NT2/D1 (cell line): ENCODE data around the gene BICDL1.

ENCODE experiments used
- DNase-seq: peaks from one replicate; pipeline ENCODE4 v3.0.0-alpha.2; 2011; ENCODE audit warnings: low read depth, low spot score
- H3K27me3 ChIP-seq: 2 replicates; pipeline ENCODE4 v1.6.0; 2011; ENCODE audit warnings: mild to moderate bottlenecking; ENCODE audit not compliant: insufficient read length, insufficient read depth
- H3K36me3 ChIP-seq: 2 replicates; pipeline ENCODE4 v1.6.1; 2011; ENCODE audit warnings: mild to moderate bottlenecking, low read length, mixed read lengths; ENCODE audit not compliant: insufficient read depth, insufficient read length
- H3K4me1 ChIP-seq: 2 replicates; pipeline ENCODE4 v1.5.1; 2011; ENCODE audit not compliant: insufficient read depth, insufficient read length
- H3K4me3 ChIP-seq: 2 replicates; pipeline ENCODE4 v1.5.1; 2011; ENCODE audit warnings: low read depth; ENCODE audit not compliant: insufficient read length
- H3K9ac ChIP-seq: 2 replicates; pipeline ENCODE4 v1.6.0; 2011; ENCODE audit warnings: low read depth; ENCODE audit not compliant: insufficient read length
- H3K9me3 ChIP-seq: 2 replicates; pipeline ENCODE4 v1.5.1; 2011; ENCODE audit warnings: mild to moderate bottlenecking, low read length; ENCODE audit not compliant: insufficient read depth
- SUZ12 ChIP-seq: IDR thresholded peaks from 2 replicates; pipeline ENCODE4 v1.6.1; 2011; ENCODE audit not compliant: insufficient read length, insufficient read depth; ENCODE audit errors: extremely low read depth
- YY1 ChIP-seq: IDR thresholded peaks from 2 replicates; pipeline ENCODE4 v1.6.1; 2011; ENCODE audit not compliant: insufficient read length, insufficient read depth
- ZNF274 ChIP-seq: IDR thresholded peaks from 2 replicates; pipeline ENCODE4 v1.6.1; 2011; ENCODE audit warnings: mild to moderate bottlenecking, low read depth, low read length

Gene BICDL1

DNA sequence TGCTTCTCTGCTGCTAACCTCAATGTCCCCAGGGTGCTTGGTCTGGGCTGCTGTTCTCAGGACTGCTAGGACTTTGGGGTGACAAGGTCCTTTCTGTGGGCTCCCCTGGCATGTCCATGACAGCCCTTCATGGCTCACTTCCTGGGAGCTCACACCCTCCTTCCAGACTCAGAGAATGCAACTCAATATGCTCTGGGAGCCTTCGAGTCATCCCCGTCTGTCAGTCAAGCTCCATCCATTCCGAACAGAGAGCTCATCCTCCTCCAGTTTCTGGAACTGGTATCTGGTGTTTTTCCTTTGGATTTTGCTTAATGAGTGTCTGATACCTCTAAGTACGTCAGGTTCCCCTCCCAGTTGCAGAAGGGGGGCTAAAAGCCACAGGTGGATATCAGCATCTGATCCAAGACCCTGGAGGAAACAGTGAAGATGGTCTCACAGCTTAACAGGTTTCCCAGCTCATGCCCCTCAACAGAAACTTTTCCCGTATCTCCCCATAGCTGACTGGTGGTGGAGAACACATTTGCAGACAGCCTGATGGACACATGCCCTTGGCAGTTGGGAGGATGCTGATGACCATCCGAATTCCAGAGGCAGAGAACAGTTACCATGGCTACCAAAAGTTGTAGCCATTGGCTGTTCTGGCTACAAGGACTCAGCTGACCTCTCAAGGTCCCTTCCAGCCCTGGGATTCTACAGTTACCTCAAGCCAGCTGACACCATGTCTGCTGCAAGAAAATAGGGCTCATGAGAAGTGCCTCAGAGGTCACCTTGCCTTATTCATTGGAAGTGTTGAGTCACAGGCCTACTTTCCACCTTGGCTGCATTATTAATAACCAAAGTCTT, 137.0 kb downstream of the BICDL1 start:
- no peak for TF ChIP-seq ZNF274
- TF ChIP-seq YY1, result no peak
- no peak for TF ChIP-seq SUZ12
- no peak overlapping the region for H3K9ac ChIP-seq
- H3K36me3 ChIP-seq, result peaks cover 61% of the 10 kb centered on the region
- no peak overlapping the region for H3K4me3 ChIP-seq
- no peaks in the 10 kb centered on the region for H3K9me3 ChIP-seq
- H3K4me1 ChIP-seq, result peaks cover 9% of the 10 kb centered on the region
- no peaks in the 10 kb centered on the region for H3K27me3 ChIP-seq
- DNase-seq, result no peak

DNA sequence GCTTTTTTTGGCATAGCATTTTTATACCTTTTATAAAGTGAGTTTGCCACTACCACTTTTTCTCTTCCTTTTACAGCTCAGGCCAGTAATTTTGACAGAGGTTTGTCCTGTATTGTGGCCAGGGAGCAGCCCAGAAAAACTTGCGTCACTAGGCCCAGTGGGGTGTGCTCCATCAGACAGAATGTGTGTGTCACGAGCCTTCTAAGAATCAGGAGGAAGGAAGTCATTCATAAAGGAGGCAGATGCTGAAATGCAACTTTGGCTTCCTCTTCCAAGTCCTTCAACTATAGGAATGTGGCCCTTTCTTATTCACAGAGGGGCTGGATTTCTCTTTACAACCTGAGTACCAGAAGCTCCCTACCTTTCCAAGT, 137.6 kb downstream of the BICDL1 start:
- Histone ChIP-seq H3K36me3 (peaks cover 68% of the 10 kb centered on the region), H3K9ac (no peak overlapping the region), H3K4me1 (peaks cover 6% of the 10 kb centered on the region), H3K4me3 (no peak overlapping the region), H3K27me3 (no peaks in the 10 kb centered on the region), H3K9me3 (no peaks in the 10 kb centered on the region)
- no peak for TF ChIP-seq YY1
- TF ChIP-seq ZNF274, result no peak
- no peak for TF ChIP-seq SUZ12
- DNase-seq, result peak; percentile 33

DNA sequence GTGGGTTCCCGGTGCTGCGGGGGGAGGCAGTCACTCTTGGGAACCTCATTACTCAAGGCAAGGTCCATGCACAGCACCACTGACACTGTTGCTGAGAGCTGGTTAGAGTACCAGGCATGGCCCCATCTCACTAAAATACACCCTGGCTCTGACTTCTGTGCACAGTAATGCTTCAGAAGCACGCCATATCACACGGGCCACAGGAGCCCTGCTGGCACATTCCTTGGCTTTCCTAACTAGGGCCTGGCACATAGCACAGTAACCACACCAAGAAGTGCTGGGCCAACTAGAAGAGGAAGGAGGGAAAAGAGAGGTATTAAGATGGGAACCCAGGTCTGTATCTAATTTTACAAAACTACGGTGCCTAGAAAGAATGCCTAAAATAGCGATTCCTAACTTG, 141.0 kb downstream of the BICDL1 start:
- H3K4me3 ChIP-seq, result no peak overlapping the region
- H3K9ac ChIP-seq, result no peak overlapping the region
- peaks cover 100% of the 10 kb centered on the region for H3K36me3 ChIP-seq
- H3K9me3 ChIP-seq, result no peaks in the 10 kb centered on the region
- no peaks in the 10 kb centered on the region for H3K27me3 ChIP-seq
- TF ChIP-seq ZNF274, result no peak
- TF ChIP-seq YY1, result no peak
- no peak for DNase-seq
- peaks cover 6% of the 10 kb centered on the region for H3K4me1 ChIP-seq

DNA sequence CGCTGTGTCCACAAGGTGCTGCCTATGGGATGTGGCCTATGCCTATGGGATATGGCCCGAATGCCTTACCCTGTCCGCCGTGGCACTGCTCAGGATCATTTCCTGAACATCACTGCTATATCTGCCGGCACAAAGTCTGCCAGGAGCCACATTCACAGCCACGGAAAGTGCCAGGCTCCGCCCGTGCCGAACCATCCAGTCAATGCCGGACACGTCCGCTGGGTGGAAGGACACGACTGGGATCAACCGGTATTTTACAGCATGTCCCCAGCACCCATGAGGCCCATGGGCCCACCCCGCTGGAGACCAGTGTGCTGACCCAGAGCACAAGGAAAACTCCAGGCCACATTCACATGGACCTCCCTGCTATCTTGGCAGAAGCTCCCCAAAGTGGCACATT, 142.1 kb downstream of the BICDL1 start:
- peaks cover 98% of the 10 kb centered on the region for H3K36me3 ChIP-seq
- no peak overlapping the region for H3K9ac ChIP-seq
- H3K4me1 ChIP-seq, result peaks cover 6% of the 10 kb centered on the region
- H3K9me3 ChIP-seq, result no peaks in the 10 kb centered on the region
- no peaks in the 10 kb centered on the region for H3K27me3 ChIP-seq
- no peak for TF ChIP-seq ZNF274
- TF ChIP-seq YY1, result no peak
- TF ChIP-seq SUZ12, result no peak
- DNase-seq, result no peak
- no peak overlapping the region for H3K4me3 ChIP-seq

DNA sequence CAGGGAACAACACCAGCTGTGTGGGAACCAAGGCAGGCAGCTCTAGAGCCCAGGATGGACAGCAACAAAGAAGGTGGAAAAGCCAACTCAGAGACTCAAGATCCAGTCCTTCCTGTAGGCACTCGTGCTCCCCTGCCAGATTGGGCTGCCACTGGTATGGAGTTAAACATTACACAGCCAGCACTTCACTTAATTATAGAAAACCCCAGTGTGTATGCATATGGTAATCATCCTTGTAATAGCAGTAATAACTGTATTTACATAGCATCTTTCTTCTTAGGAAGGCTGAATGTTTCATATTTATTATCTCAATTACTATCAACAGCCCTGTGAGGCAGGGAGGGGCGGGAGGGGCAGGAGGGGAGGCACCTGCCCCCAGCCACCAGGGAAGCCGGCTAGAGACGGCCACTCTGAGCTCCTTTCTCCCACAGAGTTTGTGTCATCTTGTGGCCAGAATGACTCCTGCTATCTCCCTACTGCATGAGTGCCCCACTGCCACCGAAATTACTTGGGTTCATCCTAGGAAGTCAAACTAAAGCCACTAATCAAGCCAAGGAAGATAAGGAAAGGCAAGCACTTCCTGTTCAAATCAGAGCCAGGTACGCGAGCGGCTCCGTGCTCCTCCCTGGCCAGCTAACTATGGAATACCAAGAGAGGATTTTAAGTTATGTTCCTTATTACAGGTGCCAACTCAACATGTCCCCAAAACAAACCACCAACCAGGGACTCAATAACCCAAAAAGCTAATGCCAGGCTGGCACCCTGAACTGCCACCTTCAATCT, 143.2 kb downstream of the BICDL1 start:
- peaks cover 5% of the 10 kb centered on the region for H3K4me1 ChIP-seq
- no peak overlapping the region for H3K9ac ChIP-seq
- H3K27me3 ChIP-seq, result no peaks in the 10 kb centered on the region
- H3K4me3 ChIP-seq, result no peak overlapping the region
- H3K36me3 ChIP-seq, result peaks cover 98% of the 10 kb centered on the region
- H3K9me3 ChIP-seq, result no peaks in the 10 kb centered on the region
- no peak for TF ChIP-seq ZNF274
- TF ChIP-seq SUZ12, result no peak
- no peak for TF ChIP-seq YY1
- DNase-seq, result no peak

DNA sequence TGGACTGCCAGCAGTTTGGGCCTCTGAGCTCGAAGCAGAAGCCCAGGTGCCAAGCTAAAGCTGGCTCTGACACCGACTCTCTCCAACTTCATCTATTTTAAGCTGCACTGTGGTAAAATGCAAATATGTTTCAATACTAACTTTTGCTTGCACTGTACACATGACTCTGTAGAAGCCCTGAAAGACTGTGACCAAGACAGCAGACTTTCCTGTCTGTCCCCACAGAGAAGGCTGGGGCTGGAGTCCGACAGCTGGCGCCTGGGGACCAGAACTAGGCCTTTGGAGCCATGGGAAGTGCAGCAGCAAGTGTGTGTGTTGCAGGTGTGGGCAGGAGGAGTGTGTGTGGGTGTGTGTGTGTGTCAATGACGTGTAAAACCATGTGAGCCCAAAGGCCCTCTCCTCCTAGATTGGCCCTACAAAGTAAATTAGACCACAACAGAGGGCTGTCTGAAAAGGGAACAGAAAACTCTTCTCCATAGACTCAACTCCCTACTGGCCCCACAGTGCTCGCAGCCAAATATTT, 143.9 kb downstream of the BICDL1 start:
- H3K4me1 ChIP-seq, result no peaks in the 10 kb centered on the region
- no peak overlapping the region for H3K4me3 ChIP-seq
- H3K36me3 ChIP-seq, result peaks cover 98% of the 10 kb centered on the region
- no peaks in the 10 kb centered on the region for H3K27me3 ChIP-seq
- no peaks in the 10 kb centered on the region for H3K9me3 ChIP-seq
- TF ChIP-seq ZNF274, result no peak
- no peak for TF ChIP-seq SUZ12
- no peak for TF ChIP-seq YY1
- H3K9ac ChIP-seq, result no peak overlapping the region
- DNase-seq, result no peak
